SK-N-SH (cell line): ENCODE results near the gene RC3H2. TPM values are rescaled to one million over a fixed set of nuclear protein-coding genes. Genes with fewer than 3 reads are reported as not detected.

ENCODE experiments used
- CTCF ChIA-PET: fragments of 300-600, 350-600 bp; formaldehyde crosslinking; extraction: SDS; loops from one replicate; lab custom pipeline; 2021; lab: Yijun Ruan, JAX
- POLR2A ChIA-PET: fragments of 350-600 bp; sonication (Branson Sonifier 250); formaldehyde crosslinking; extraction: SDS; loops from one replicate; lab custom pipeline; 2020; ENCODE audit warnings: antibody characterized with exemption, inconsistent platforms; lab: Yijun Ruan, JAX
- DNase-seq: peaks from one replicate; pipeline ENCODE4 v3.0.0; 2012
- H2AFZ ChIP-seq: fragments of 200-600 bp; sonication (generic); 2 replicates; pipeline ENCODE4 v1.8.1; 2016; ENCODE audit warnings: antibody characterized with exemption, mild to moderate bottlenecking, low read depth
- H3F3A ChIP-seq: fragments of 200-600 bp; sonication (generic); replicated peaks from 2 replicates; pipeline ENCODE3; 2016; ENCODE audit warnings: antibody characterized with exemption, mild to moderate bottlenecking; ENCODE audit not compliant: insufficient read depth
- H3K27ac ChIP-seq, 2 experiments: fragments of 200-500 bp in 1 of 2; fragments of 200-600 bp in 1 of 2; sonication (Bioruptor generic) in 1 of 2; sonication (generic), shearing (Covaris generic) in 1 of 2; 2 replicates each; pipeline versions ENCODE4 v1.5.1 to v1.6.1; 2014 to 2016; ENCODE audit warnings: low read depth in 2 of 2, inconsistent platforms in 1 of 2, low read length in 1 of 2, mild to moderate bottlenecking in 1 of 2, mixed read lengths in 1 of 2
- H3K27me3 ChIP-seq: fragments of 200-600 bp; sonication (generic), shearing (Covaris generic); 2 replicates; pipeline ENCODE4 v1.6.1; 2016; ENCODE audit warnings: mixed run types; ENCODE audit not compliant: insufficient read depth
- H3K36me3 ChIP-seq, 2 experiments: fragments of 200-500 bp in 1 of 2; fragments of 200-600 bp in 1 of 2; sonication (Bioruptor generic) in 1 of 2; sonication (generic) in 1 of 2; replicated peaks in 1 of 2; 2 replicates each; pipeline versions ENCODE3 to v1.5.1; 2014 to 2016; ENCODE audit warnings: low read length in 1 of 2, mild to moderate bottlenecking in 1 of 2; ENCODE audit not compliant: insufficient read depth in 2 of 2, control insufficient read depth in 1 of 2
- H3K4me1 ChIP-seq, 2 experiments: fragments of 200-500 bp in 1 of 2; fragments of 200-600 bp in 1 of 2; sonication (Bioruptor generic) in 1 of 2; sonication (generic), shearing (Covaris generic) in 1 of 2; 2 replicates each; pipeline versions ENCODE4 v1.5.1 to v1.6.1; 2014 to 2016; ENCODE audit warnings: low read depth in 1 of 2, low read length in 1 of 2, mixed run types in 1 of 2; ENCODE audit not compliant: insufficient read depth in 2 of 2, control insufficient read depth in 1 of 2
- H3K4me2 ChIP-seq: fragments of 200-600 bp; sonication (generic), shearing (Covaris generic); 2 replicates; pipeline ENCODE4 v1.6.1; 2017; ENCODE audit warnings: mixed run types
- H3K4me3 ChIP-seq, 2 experiments: fragments of 200-500 bp in 1 of 2; fragments of 200-600 bp in 1 of 2; sonication (Bioruptor generic) in 1 of 2; sonication (generic), shearing (Covaris generic) in 1 of 2; 2 replicates each; pipeline versions ENCODE4 v1.5.1 to v1.8.1; 2014 to 2016; ENCODE audit warnings: low read depth in 2 of 2, inconsistent platforms in 1 of 2, low read length in 1 of 2, mild to moderate bottlenecking in 1 of 2, mixed read lengths in 1 of 2, moderate library complexity in 1 of 2
- H3K79me2 ChIP-seq: fragments of 200-600 bp; sonication (generic); 2 replicates; pipeline ENCODE4 v1.8.1; 2017; ENCODE audit warnings: mild to moderate bottlenecking; ENCODE audit not compliant: insufficient read depth
- H3K9ac ChIP-seq: fragments of 200-600 bp; sonication (generic); 2 replicates; pipeline ENCODE4 v1.6.1; 2017; ENCODE audit warnings: mixed run types
- H3K9me2 ChIP-seq: fragments of 200-600 bp; sonication (generic); 2 replicates; pipeline ENCODE4 v1.6.1; 2017; ENCODE audit warnings: mixed run types
- H3K9me3 ChIP-seq: fragments of 200-600 bp; sonication (generic); 2 replicates; pipeline ENCODE4 v1.6.1; 2017; ENCODE audit warnings: mixed run types, mild to moderate bottlenecking, moderate library complexity
- H4K20me1 ChIP-seq: fragments of 200-600 bp; sonication (generic); 2 replicates; pipeline ENCODE4 v1.6.1; 2017; ENCODE audit warnings: mild to moderate bottlenecking, mixed run types; ENCODE audit not compliant: insufficient read depth
- CHD2 ChIP-seq: fragments of 150-350 bp; IDR thresholded peaks from 2 replicates; pipeline ENCODE4 v1.6.1; 2018; ENCODE audit warnings: low read length; ENCODE audit not compliant: partially characterized antibody
- JUND ChIP-seq: IDR thresholded peaks from 2 replicates; pipeline ENCODE4 v1.4.0; 2012
- MEF2A ChIP-seq: IDR thresholded peaks from 2 replicates; pipeline ENCODE4 v1.4.0; 2012; ENCODE audit warnings: low read depth, borderline replicate concordance
- MXI1 ChIP-seq: IDR thresholded peaks from 2 replicates; pipeline ENCODE4 v1.6.1; 2012; ENCODE audit warnings: mild to moderate bottlenecking, low read depth, low read length, improper control_type of control experiment
- NFIC ChIP-seq: IDR thresholded peaks from 2 replicates; pipeline ENCODE4 v1.4.0; 2012; ENCODE audit warnings: borderline replicate concordance
- NRF1 ChIP-seq: IDR thresholded peaks from 2 replicates; pipeline ENCODE4 v1.6.1; 2012; ENCODE audit warnings: low read depth, mild to moderate bottlenecking, low read length
- POLR2AphosphoS5 ChIP-seq: IDR thresholded peaks from 2 replicates; pipeline ENCODE4 v1.6.1; 2012; ENCODE audit warnings: low read depth, low read length
- RXRA ChIP-seq: IDR thresholded peaks from 2 replicates; pipeline ENCODE4 v1.4.0; 2012; ENCODE audit warnings: low read depth, mild to moderate bottlenecking, borderline replicate concordance
- SMC3 ChIP-seq: IDR thresholded peaks from 2 replicates; pipeline ENCODE4 v1.6.1; 2012; ENCODE audit warnings: low read depth, low read length, improper control_type of control experiment
- TAF1 ChIP-seq: IDR thresholded peaks from 2 replicates; pipeline ENCODE4 v1.6.1; 2012; ENCODE audit warnings: low read depth, mild to moderate bottlenecking, low read length, moderate library complexity, borderline replicate concordance
- TCF12 ChIP-seq: IDR thresholded peaks from 2 replicates; pipeline ENCODE4 v1.4.0; 2012
- TEAD4 ChIP-seq: IDR thresholded peaks from 2 replicates; pipeline ENCODE4 v1.4.0; 2012; ENCODE audit warnings: mild to moderate bottlenecking, borderline replicate concordance; ENCODE audit not compliant: insufficient read depth
- polyA plus RNA-seq, 3 experiments: library from polyadenylated mRNA; depleted of rRNA; stranded (reverse); fragments of >200 nt; gene quantifications; 2 replicates each; pipeline ENCODE4 v1.2.3, GENCODE V29; 2012
- TF ChIP-seq, protein P1 (sequence below): IDR thresholded peaks from 2 replicates; pipeline ENCODE4; 2012
- TF ChIP-seq, protein P2 (sequence below): fragments of 150-350 bp; IDR thresholded peaks from 2 replicates; pipeline ENCODE4 v1.6.1; 2016; ENCODE audit warnings: mild to moderate bottlenecking, low read depth, low read length
- TF ChIP-seq, protein P3 (sequence below): IDR thresholded peaks from 2 replicates; pipeline ENCODE4 v1.4.0; 2012; ENCODE audit warnings: low read depth, borderline replicate concordance

The RC3H2 gene
- polyA plus RNA-seq, 1 of the 3 experiments (the other 2 are of a cell fraction): 12.4 TPM

DNA sequence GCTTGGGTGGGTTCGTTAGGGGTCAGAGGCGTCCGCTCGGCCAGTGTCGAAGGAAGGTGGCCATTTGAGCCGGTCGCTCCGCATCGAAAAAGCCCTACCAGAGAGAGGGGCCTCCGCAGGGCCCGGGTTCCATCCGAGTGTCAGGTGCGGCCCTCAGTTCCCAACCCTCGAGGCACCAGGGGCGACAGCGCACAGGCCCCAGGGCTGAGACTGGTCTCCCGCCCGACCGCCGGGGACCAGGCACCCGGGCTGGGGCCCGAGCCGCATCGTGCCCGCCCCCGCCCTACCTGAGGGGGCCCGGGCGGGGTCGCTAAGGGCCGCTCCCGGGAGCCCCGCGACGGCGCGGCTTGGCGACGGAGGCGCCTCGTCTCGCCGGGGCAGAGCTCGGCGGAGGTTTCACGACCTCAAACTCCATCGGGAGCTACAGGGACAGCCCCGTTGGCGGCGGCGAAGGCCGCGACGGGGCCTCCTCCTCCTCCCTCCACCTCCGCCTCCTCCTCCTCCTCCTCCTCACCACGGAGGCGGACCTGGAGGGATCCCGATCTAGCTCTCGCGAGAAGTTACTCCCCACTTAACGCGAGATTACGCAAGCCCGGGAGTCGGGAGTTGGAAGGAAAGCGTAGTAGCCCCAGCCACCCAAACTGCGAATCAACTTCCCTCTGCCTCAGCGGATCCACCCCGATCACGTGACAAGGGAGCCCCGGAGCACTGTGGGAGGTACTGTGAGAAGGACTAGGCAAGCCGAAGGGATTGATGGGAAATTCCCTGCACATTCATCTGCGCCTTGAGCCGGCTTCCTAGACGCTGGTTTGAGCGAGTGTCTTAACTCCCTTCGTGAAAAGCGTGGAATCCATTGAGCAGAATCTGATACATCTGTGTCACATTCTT is at the start of gene RC3H2 (continued):
- TF ChIP-seq, protein P1, sequence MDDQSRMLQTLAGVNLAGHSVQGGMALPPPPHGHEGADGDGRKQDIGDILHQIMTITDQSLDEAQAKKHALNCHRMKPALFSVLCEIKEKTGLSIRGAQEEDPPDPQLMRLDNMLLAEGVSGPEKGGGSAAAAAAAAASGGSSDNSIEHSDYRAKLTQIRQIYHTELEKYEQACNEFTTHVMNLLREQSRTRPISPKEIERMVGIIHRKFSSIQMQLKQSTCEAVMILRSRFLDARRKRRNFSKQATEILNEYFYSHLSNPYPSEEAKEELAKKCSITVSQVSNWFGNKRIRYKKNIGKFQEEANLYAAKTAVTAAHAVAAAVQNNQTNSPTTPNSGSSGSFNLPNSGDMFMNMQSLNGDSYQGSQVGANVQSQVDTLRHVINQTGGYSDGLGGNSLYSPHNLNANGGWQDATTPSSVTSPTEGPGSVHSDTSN: no peak
- no peak for TF ChIP-seq JUND
- no peak for TF ChIP-seq NFIC
- TF ChIP-seq, protein P2, sequence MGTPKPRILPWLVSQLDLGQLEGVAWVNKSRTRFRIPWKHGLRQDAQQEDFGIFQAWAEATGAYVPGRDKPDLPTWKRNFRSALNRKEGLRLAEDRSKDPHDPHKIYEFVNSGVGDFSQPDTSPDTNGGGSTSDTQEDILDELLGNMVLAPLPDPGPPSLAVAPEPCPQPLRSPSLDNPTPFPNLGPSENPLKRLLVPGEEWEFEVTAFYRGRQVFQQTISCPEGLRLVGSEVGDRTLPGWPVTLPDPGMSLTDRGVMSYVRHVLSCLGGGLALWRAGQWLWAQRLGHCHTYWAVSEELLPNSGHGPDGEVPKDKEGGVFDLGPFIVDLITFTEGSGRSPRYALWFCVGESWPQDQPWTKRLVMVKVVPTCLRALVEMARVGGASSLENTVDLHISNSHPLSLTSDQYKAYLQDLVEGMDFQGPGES: no peak
- no peak for TF ChIP-seq RXRA
- TF ChIP-seq POLR2AphosphoS5: peak; percentile 94
- peak; percentile 87 for TF ChIP-seq MXI1
- no peak for TF ChIP-seq SMC3
- TF ChIP-seq NRF1: no peak
- TF ChIP-seq TEAD4: no peak
- TF ChIP-seq TCF12: no peak
- TF ChIP-seq TAF1: no peak; the same call in none of the 2 replicates
- peak; percentile 99 for TF ChIP-seq CHD2
- TF ChIP-seq MEF2A: no peak
- TF ChIP-seq, protein P3, sequence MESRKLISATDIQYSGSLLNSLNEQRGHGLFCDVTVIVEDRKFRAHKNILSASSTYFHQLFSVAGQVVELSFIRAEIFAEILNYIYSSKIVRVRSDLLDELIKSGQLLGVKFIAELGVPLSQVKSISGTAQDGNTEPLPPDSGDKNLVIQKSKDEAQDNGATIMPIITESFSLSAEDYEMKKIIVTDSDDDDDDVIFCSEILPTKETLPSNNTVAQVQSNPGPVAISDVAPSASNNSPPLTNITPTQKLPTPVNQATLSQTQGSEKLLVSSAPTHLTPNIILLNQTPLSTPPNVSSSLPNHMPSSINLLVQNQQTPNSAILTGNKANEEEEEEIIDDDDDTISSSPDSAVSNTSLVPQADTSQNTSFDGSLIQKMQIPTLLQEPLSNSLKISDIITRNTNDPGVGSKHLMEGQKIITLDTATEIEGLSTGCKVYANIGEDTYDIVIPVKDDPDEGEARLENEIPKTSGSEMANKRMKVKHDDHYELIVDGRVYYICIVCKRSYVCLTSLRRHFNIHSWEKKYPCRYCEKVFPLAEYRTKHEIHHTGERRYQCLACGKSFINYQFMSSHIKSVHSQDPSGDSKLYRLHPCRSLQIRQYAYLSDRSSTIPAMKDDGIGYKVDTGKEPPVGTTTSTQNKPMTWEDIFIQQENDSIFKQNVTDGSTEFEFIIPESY: peak; percentile 99

DNA sequence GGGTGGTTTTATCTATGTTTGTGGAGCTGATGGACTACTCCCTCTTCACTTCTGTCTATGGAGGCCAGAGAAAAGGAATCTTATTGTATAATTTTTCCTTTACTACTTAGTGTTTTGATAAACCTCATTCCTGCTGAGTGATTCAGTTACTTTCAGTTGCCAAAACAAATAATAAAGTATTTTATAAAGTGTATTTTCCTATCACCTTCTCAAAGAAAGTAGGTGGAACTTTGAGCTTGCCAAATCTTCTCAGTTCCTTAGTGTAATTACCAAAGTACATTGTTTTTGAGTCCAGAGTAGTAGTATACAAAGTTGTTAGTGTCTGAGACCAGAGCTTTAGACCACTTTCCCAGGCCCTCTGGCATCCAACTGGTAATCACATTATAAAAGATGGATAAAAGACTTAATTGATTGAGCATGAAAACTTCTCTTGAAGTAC is 49.1 kb upstream of the RC3H2 start:
- DNase-seq: no peak
- Histone ChIP-seq H3K4me3 (no peak overlapping the region), H4K20me1 (peaks cover 46% of the 10 kb centered on the region), H3F3A (peaks cover 14% of the 10 kb centered on the region), H3K9ac (no peak overlapping the region), H3K79me2 (peaks cover 77% of the 10 kb centered on the region), H3K36me3 (peaks cover 6 to 7% of the 10 kb centered on the region in 2 experiments), H3K27ac (peak overlapping the region in 1 of 2 experiments; percentile 59; a peak in 2 of 4 replicates), H3K4me2 (peak overlapping the region; percentile 4; the same call in 1 of the 2 replicates), H2AFZ (no peak overlapping the region), H3K9me2 (no peaks in the 10 kb centered on the region), H3K27me3 (no peaks in the 10 kb centered on the region), H3K4me1 (peaks cover 0 to 14% of the 10 kb centered on the region in 2 experiments; a peak in 2 of 4 replicates), H3K9me3 (no peaks in the 10 kb centered on the region)
- POLR2A ChIA-PET: no interaction called here
- TF ChIP-seq TAF1 (no peak), NFIC (peak; percentile 44; the same call in 1 of the 2 replicates), JUND (0 out of 2 replicates have a peak, but pooled peaks have one; percentile 7)
- CTCF ChIA-PET: no interaction called here
